Measurements from ENCODE around the gene PDE5A.
"Not testable (repeated sequence)": the region's sequence is repeated elsewhere in the genome, so short reads cannot be mapped to it uniquely, and the experiment has no call there.

The PDE5A gene

DNA sequence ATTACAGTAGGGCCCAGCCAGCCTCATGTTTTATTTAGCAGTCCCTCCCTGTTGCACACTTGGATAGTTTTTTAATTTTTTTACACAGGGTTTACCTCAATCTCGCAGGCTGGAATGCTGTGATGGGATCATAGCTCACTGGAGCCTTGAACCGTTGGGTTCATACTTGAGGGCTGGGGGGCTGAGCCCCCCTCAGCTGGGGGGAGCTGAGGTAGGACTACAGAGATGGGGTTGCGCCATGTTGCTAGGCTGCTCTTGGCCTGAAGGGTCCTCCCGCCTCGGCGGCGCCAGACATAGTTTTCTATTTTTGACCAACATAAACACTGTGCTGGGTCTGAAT, 174.5 kb downstream of the PDE5A start:
- H3K27ac ChIP-seq: peak overlapping the region; percentile 65

DNA sequence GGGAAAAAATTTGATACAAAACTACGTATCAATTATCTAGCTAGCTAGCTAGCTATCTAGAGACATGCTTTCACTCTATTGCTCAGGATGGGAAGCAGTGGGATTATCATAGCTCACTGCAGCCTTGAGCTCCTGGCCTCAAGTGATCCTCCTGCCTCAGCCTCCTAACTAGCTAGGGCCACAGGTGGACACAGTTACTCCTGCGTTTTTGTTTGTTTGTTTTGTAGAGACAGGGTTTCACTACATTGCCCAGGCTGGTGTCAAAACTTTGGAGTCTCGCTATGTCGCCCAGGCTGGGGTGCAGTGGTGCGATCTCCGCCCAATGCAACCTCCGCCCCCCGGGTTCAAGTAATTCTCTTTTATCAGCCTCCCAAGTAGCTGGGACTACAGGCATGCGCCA, 175.3 kb downstream of the PDE5A start:
- H3K27ac ChIP-seq: not testable (repeated sequence)

DNA sequence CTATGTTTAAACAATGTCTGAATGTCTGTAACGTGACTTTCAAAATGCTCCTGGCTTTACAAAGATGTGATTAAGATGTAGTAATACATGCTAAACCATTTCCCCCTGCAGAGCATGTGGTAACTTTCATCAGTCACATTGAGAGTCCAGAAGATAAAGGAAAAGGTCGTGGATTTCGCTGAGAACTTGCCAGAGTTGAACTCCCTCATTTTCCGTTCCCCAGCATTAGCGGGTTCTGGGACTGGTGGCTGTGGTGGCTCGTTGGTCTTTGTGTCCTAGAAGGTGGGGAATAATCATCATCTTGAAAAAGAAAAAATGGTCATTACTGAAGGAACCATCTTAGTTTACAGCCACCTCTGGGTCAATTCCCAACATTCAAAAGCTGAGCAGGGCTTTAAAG, 178.8 kb downstream of the PDE5A start:
- not testable (repeated sequence) for H3K27ac ChIP-seq

Measured in VCaP (cell line).